ENCODE measurements around the gene SFRP4. TPM values are rescaled to one million over a fixed set of nuclear protein-coding genes. Genes with fewer than 3 reads are reported as not detected.

Gene SFRP4
- total RNA-seq, 1 donor from 2014 or later, result not detected

DNA sequence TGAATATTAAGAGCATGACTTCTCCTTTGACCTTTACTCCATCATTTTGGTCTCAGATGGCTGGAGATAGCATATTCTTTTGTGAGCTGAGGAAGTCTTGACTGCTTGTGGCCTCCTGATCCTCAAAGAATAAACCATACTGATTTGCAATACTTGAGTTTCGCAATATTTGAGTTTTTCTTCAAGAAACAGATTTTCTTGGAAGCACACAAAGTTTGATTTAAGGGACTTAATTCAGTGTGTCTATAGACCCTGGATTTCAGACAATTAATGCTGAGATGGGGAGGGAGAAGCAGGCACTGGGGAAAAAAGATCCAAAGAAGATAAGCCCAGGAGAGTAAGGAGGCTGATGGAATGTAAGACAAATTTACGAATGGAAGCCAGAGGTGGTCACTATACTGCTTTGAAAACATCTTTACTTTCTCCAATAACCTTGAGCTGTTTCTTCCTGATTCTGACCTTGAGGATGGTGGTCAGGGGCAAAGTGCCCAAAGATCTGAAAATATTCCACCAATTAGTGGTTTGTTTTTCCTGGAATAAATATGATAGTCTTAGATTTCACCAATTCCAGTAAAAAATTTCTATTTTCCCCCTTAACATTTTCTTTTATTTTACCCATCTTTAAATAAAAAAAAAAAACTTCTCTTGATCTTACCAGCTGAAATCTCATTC, 11.3 kb upstream of the SFRP4 start:
- Mint-ChIP-seq H3K27ac (ENCODE audit: unreplicated experiment) (no peak overlapping the region), H3K36me3 (ENCODE audit: low read depth, unreplicated experiment) (peaks cover 8% of the 10 kb centered on the region), H3K27me3 (ENCODE audit: unreplicated experiment) (peaks cover 1% of the 10 kb centered on the region), H3K4me1 (ENCODE audit: unreplicated experiment) (no peaks in the 10 kb centered on the region), H3K4me3 (ENCODE audit: unreplicated experiment) (no peak overlapping the region), H3K9me3 (ENCODE audit: unreplicated experiment) (no peaks in the 10 kb centered on the region)
- no peak for DNase-seq (ENCODE audit: low spot score)
- TF ChIP-seq, protein P1, sequence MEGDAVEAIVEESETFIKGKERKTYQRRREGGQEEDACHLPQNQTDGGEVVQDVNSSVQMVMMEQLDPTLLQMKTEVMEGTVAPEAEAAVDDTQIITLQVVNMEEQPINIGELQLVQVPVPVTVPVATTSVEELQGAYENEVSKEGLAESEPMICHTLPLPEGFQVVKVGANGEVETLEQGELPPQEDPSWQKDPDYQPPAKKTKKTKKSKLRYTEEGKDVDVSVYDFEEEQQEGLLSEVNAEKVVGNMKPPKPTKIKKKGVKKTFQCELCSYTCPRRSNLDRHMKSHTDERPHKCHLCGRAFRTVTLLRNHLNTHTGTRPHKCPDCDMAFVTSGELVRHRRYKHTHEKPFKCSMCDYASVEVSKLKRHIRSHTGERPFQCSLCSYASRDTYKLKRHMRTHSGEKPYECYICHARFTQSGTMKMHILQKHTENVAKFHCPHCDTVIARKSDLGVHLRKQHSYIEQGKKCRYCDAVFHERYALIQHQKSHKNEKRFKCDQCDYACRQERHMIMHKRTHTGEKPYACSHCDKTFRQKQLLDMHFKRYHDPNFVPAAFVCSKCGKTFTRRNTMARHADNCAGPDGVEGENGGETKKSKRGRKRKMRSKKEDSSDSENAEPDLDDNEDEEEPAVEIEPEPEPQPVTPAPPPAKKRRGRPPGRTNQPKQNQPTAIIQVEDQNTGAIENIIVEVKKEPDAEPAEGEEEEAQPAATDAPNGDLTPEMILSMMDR (IDR thresholded peaks at IDR 0.05; ENCODE audit: unreplicated experiment), result no peak

DNA sequence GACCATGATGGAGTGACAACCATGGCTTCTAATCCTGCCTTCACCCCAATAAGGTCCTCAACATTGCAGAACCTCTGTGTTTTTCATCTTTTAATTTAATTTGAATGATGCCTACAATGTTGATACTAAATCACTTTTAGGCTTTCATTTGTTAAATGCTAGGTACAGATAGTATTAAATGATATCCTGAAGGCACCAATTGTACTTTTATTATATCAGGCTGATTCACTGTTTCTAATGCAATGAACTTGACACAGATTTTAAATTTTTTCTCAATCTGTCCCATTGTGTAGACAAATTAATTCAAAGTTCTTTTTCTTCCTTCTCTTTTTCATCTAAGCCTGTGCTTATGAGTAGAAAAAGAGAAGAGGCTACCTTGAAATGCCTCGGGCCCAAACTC, 9.0 kb upstream of the SFRP4 start:
- Mint-ChIP-seq H3K4me3 (ENCODE audit: unreplicated experiment) (no peak overlapping the region), H3K27me3 (ENCODE audit: unreplicated experiment) (peaks cover 1% of the 10 kb centered on the region), H3K9me3 (ENCODE audit: unreplicated experiment) (no peaks in the 10 kb centered on the region), H3K4me1 (ENCODE audit: unreplicated experiment) (no peaks in the 10 kb centered on the region), H3K27ac (ENCODE audit: unreplicated experiment) (no peak overlapping the region), H3K36me3 (ENCODE audit: low read depth, unreplicated experiment) (peaks cover 8% of the 10 kb centered on the region)
- DNase-seq (ENCODE audit: low spot score), result no peak
- TF ChIP-seq, protein P1 (IDR thresholded peaks at IDR 0.05; ENCODE audit: unreplicated experiment), result no peak

DNA sequence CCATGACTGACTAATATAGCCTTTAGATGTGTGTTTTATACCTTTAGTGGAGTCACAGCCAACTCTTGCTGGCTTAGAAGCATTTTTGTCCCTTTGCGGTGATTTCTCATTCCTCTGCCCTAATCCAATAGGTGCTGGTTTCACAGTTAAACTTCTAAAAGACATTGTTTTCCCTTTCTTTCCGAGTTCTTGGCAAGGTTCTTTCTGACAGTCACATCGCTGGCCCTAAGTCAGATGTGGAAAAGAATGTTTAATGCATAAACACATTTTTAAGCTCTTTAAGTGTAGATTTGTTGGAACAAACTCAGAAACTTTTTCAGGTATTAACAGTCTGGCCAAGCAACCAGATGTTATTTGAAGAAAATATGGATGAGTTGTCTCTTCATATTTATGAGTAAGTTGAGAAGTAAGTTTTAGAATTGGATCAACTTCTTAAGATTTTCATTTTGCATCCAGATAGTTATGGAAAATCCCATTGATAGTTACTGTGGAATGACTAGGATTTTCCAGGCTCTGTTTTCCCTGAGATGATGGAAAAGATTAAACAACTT, 7.9 kb upstream of the SFRP4 start:
- DNase-seq (ENCODE audit: low spot score), result no peak
- H3K27ac Mint-ChIP-seq (ENCODE audit: unreplicated experiment), result no peak overlapping the region

DNA sequence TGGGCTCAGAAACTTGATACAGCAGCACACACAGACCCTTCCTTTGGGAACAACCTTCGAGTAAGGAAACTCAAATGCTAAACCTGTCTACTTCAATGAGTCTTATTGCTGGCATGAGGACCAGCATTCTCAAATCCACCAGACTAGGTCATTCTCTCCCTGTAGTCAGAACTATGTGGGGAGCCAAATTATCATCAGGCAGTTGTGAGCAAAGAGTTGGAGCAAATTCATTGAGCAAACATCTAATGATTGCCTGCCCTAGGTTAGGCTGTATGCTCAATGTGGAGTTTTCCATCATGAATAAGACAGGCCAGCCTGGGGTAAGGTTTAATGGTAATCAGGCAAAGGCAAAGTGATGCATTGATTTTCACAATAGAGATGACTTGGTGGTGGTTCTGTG, 7.4 kb upstream of the SFRP4 start:
- Mint-ChIP-seq H3K27ac (ENCODE audit: unreplicated experiment) (no peak overlapping the region), H3K4me3 (ENCODE audit: unreplicated experiment) (no peak overlapping the region), H3K9me3 (ENCODE audit: unreplicated experiment) (no peaks in the 10 kb centered on the region), H3K27me3 (ENCODE audit: unreplicated experiment) (peaks cover 1% of the 10 kb centered on the region), H3K36me3 (ENCODE audit: low read depth, unreplicated experiment) (peaks cover 8% of the 10 kb centered on the region), H3K4me1 (ENCODE audit: unreplicated experiment) (peaks cover 5% of the 10 kb centered on the region)
- no peak for DNase-seq (ENCODE audit: low spot score)
- TF ChIP-seq, protein P1 (IDR thresholded peaks at IDR 0.05; ENCODE audit: unreplicated experiment), result no peak

More for the DNA sequence above, 7.9 kb upstream of the SFRP4 start:
- H3K27me3 Mint-ChIP-seq (ENCODE audit: unreplicated experiment), result peaks cover 1% of the 10 kb centered on the region
- H3K4me1 Mint-ChIP-seq (ENCODE audit: unreplicated experiment), result peaks cover 5% of the 10 kb centered on the region
- TF ChIP-seq, protein P1 (IDR thresholded peaks at IDR 0.05; ENCODE audit: unreplicated experiment), result no peak
- no peaks in the 10 kb centered on the region for H3K9me3 Mint-ChIP-seq (ENCODE audit: unreplicated experiment)
- H3K36me3 Mint-ChIP-seq (ENCODE audit: low read depth, unreplicated experiment), result peaks cover 8% of the 10 kb centered on the region
- H3K4me3 Mint-ChIP-seq (ENCODE audit: unreplicated experiment), result peak overlapping the region; percentile 39

DNA sequence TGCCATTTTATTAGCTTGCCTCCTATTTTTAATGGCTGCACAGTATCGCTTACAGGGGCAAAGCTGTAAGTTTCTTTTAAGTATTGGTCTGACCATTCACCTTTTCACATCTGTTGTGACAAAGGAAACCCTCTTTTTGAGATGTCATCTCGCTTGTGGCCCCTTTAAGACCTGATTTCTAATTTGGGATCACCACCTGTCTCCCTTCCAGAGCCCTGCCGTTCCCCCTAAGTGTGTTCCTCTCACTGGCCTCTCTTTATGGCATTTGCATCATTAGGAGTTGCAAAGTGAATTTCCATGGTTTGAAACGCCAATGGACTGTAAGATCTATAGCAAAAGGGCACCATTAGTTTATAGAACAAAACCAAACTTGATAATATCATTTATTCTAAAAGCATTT, 5.3 kb upstream of the SFRP4 start:
- TF ChIP-seq, protein P1 (IDR thresholded peaks at IDR 0.05; ENCODE audit: unreplicated experiment), result no peak
- peaks cover 11% of the 10 kb centered on the region for H3K4me1 Mint-ChIP-seq (ENCODE audit: unreplicated experiment)
- H3K9me3 Mint-ChIP-seq (ENCODE audit: unreplicated experiment), result no peaks in the 10 kb centered on the region
- peaks cover 8% of the 10 kb centered on the region for H3K36me3 Mint-ChIP-seq (ENCODE audit: low read depth, unreplicated experiment)
- H3K27me3 Mint-ChIP-seq (ENCODE audit: unreplicated experiment), result peaks cover 4% of the 10 kb centered on the region
- DNase-seq (ENCODE audit: low spot score), result no peak
- peak overlapping the region; percentile 13 for H3K4me3 Mint-ChIP-seq (ENCODE audit: unreplicated experiment)
- H3K27ac Mint-ChIP-seq (ENCODE audit: unreplicated experiment), result no peak overlapping the region

All from endothelial cell (in vitro differentiated cells).